GF-D8 (cell line): ENCODE results near the gene PPP1R9B.

Experiments
- DNase-seq: peaks from one replicate; lab custom pipeline; 2025; lab: John Stamatoyannopoulos, UW

The PPP1R9B gene

DNA sequence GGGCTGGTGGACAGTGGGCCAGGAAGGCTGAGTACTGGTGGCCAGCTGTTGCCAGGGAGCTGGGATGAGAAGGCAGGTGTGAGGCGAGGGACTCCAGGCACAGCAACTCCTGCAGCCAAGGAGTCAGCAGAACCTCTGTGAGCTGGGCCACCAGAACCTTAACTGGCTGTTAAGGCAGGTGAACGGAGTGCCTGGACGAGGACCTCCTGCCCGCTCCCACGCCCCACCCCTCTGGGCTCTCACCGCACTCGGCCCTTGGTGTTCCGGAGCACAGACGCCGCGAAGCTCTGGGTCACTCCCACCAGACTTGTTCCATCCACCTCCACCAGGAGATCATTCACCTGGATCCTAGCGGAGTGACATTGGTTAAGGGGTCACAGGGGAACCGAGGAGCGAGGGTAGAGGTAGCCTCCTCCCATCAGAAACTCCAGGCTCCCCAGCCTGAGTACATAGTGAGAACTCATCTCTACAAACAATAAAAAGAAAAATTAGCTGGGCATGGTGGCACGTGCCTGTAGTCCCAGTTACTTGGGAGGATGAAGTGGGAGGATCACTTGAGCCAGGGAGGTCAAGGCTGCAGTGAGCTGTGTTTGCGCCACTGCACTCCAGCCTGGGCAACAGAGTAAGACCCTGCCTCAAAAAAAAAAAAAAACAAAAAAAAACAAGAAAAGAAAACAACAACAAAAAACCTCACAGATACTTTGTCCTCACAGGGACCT lies 9.3 kb downstream of the PPP1R9B start:
- no peak for DNase-seq

DNA sequence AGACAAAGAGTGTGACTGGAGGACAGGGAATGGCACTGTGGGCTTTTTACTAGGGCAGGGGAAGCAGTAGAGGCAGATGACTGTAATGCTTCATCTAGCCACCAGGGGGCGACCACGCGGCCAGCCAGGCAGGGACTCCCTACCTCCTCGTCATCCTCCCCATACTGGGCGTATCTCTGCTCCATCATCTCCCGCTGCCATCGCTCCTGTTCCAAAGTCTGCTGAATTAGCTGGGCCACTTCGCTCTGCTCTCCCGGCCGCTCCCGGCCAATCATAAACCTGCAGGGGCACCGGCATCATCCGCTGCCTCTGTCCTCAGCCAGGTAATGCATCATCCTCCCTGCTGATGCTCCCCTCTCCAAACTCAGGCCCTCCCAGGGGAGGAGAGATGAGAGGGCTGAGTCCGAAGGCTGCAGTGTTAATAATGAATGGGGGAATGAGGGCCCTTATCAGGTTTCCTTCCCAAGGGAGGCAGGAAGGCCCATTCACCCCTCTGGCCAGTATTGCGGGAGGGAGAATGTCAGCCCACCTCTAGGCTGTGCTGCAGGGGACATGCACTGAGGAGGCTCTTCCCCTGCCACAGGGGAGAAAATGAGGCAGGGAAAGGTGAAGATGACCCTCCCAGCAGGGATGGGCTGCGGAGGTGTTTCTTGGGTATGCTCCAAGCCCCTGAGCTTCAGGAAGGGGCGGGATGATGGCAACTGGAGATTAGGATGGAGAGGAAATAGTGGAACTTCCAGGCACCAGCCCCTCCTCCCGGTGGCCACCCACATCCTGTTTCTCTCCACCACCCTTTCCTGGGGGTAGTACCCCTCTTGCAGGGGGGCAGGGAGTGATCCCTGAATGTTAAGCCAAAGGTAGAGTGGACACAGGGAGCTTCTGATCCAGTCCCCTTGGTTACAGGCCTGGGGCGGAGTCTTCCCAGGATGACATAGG lies 10.3 kb downstream of the PPP1R9B start:
- DNase-seq: peak; percentile 57

DNA sequence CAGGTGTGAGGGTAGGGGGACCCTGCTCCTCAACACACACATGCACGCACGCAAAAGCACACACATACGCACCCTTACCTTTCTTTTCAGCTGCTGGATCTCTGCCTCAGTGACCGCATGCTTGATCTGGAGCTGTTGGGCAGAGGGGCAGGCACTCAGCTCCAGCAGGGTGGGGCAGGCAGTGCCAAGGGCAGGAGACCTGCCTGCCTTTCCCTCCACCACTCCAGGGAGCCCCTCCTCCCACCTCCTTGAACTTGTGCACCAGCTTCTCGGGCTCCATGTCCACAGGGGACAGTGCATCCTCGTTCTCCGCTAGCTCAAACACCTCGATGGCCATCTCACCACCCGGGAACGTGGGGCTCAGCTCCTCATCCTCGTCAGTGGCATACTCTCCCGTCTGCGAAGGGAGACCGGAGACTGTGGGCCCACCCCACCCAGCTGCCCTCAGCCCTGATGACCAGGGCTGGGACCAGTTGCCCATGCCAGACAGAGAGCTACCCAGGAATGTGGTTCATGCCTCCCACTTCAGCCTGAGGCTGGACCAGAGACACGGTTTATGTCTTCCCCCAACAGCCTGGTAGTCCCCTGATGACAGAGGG lies 11.2 kb downstream of the PPP1R9B start:
- DNase-seq: no peak

DNA sequence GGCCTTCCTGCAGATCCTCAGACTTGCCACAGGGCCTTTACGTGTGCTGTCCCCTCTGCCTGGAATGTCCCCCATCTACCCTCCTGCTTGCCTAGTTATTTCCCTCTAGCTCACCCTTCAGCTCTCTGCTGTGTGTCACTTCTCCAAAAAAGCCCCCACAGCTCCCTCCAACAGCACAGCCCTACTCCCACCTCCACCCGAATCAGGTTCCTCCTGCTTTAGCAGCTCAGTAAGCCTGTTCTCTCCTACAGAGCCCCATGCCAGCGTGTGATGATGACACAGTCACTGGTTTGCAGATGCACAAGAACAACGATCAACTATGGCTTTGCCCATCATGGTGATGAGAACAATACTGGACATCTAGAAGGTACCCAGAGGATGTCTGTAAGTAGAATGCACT lies 13.4 kb downstream of the PPP1R9B start:
- no peak for DNase-seq

DNA sequence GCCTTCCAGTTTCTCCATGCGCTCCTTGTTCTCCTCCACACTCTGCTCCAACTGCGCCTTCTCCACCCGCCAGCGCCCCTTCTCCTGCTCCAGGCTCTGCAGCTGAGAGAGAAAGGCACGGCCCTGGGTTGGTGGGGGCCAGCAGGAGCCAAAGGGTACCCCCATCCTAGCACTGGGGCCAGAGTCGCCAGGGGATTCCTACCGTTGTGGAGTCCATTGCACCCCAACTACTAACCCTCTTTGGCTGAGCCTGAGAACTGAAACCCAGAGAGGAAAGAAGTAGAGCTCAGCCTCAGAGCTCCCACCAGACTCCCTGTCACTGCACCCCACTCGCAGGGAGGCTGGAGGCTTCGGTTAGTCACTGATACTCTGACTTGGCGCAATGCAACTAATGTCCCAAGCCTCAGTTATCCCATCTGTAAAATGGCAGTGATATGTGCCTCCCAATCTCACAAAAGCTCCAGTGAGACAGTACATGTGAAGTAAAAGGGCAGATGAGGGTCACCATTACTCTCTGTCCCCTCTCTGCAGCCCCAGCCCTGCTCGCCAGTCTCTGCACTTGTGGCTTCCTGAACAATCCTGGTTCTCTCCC lies 14.3 kb downstream of the PPP1R9B start:
- no peak for DNase-seq

DNA sequence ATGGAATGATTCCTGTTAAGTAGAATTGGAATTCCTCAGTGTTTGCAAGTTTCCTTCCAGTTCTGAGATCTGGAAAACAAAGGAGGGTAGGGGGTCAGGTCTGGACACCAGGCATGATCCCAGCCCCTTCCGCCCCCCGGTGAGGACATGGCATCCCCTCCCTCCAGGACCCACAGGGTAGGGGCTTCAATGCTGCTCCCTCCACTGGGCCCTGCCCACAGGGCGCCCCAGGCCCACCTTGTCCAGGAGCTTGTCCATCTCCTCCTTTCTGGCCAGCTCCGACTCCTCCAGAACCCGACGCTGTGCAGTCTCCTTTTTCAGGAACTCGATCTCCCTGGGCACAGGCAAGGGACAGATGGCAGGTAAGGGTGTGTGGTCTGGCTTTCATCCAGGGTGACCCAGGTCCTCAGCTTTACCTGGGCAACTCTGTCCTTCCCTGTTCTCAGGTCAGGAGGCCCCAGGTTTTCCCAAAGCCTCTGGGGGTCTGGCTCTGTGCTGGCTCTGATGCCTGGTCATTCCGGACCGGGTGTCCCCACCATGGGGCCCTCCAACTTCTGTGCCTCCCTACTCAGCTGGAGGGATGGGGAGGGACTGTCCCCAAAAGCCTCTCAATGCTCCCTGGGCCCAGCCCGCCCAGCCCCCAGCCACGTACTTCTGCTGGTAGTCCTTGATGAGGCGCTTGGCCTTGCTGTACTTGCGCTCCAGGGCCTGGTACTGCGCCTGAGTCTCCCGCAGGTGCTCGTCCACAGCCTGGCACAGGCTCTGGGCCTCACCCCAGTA lies 15.0 kb downstream of the PPP1R9B start:
- DNase-seq: no peak

DNA sequence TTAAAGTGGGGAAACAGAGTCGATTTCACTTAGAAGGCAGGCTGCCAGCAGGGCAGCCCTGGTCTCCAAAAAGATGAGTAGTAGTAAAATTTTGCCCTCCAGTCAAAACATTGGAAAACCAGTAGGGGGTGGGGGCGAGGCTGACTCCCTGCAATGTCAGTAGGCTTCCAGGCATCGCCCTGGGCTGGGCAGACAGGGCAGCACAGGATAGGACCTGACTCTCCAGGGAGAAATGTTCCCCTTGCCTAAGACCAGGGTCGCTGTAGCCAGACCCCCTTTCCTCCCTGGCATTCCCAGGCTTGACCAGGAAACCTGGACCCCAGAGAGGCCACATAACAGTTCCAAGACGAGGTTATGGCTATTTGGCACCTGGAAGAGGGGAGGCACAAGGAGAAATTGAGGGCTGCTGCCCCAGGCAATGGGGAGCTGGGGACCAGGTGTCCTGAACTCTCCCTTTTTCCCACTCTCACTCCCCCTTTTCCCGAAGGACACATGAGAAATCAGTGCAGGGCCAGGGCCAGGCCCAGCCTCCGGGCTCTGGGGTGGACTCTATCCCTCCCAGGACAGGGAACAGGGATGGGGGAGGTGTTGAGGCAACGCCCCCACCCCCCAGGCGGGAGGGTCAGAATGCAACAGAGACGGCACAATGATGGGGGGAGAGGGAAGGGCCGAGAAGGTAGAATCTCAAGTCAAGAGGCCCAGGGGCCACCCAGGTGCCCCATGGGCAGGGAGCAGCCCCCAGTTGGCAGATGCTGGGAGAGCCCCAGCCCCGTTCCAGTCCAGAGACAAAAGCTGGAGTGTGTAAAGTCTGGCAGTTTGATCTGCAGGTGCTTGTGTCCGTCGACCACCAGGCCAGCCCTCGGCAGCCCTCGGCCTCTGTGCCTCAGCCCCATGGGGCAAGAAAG lies 16.0 kb downstream of the PPP1R9B start:
- DNase-seq: no peak

DNA sequence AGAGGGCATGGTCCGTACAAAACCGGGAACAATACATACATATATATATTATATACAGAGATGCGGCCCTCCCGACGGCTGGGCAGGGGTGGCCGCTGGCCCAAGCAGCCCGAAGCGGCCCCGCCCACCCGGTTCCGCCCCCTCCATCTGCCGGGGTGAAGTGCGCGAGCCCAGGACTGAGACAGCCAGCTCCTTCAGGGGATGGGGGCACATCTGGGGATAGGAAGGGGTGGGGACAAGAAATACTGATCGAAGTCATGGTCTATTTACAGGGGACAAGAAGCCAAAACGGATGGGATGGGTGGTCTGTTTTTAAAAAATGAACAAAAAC lies 16.7 kb downstream of the PPP1R9B start:
- no peak for DNase-seq

DNA sequence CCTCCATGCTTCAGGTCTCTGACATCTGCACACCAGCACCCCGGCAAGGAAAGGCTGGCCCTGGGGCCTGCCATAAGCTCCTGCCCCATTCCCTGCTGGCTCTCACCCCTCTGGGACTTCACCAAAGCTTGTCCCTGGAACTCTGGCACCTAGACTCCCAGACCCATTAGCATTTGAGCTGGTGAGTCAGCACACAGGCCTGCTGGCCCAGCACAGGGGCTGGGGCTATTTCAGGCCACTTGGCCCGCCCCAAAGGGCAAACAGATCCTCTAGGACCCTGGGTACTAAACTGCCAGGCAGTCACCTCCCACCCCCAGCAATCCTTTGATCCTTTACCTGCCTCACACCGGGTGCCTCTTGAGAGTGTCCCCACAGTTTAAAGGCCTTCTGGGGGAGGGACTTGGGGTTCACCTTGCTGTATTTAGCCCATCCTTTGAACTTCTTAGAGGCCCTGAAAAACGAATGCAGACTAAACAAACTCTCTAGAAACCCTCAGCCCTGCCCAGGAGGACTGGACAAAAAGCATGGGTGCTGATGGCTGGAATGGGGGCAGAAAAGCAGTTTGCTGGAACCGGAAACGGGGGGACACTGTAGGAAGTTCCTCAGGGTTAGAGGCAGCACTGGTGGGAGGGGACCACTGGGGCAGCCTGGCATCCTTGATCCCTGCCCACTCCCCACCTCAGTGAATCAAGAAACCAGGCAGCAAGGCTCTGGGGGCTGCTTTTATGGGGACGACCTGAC lies 17.3 kb downstream of the PPP1R9B start:
- DNase-seq: no peak

DNA sequence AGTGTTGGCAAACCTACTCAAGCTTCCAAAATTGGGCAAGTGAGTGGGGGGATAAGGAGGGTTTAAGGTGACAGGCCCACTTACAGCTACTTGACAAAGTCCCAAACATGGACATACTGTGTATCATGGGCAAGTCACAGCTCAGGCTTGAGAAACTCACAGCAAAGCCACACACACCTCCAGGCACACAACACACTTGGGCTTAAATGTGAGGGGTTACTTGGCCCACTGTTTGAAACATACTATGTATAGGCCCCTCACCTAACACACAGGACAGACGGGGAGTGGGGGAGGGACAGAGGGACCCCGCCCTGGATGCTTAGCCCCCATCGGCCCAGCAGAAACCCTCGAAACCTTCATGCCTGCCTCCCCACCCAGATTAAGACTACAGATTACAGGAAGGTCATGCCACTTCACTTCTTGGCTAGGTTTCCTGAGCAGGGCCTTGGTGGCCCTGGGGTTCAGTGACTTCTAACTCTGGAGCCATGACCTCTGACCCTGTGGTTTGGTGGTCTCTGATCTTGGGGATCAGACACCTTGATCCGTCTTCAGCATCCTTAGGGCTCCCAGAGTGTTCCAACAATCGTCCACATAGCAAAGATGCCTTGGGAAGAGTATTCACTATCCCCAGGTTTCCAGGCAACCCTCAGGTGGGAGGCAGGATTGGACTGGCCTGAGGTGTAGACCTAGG lies 18.2 kb downstream of the PPP1R9B start:
- no peak for DNase-seq

DNA sequence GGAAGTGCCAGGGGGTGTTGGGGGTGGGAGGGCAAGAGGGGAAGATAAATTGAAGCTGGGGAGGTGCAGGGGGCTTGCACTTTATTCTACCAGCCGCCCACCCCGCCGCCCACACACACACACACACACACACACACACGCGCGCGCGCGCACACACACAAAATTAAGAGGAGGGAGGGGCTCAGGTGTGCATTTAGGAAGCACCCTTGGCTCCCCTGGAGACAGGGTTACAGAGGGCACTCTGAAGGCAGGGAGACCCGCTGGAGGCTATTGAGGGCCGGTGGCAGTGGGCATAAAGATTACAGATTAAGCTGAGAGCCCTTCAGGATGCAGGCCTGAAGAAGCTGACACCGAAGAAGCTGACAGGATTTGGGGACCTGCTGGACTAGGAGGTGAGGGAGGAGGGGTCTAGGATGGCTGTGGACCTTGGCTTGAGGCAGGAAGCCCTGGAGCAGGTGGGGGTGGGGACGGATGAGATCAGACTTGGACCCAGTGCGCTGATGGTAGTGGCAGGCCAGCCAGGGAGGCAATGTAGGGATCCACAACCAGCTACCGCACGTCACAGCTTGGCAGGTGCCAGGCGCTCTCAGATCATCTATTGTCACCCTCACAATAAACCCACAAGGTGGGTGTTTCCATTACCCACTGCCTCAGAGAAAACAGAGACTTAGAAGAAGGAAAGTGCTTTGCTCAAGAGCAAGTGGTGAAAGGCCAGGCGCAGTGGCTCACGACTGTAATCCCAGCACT lies 19.7 kb downstream of the PPP1R9B start:
- DNase-seq: no peak

DNA sequence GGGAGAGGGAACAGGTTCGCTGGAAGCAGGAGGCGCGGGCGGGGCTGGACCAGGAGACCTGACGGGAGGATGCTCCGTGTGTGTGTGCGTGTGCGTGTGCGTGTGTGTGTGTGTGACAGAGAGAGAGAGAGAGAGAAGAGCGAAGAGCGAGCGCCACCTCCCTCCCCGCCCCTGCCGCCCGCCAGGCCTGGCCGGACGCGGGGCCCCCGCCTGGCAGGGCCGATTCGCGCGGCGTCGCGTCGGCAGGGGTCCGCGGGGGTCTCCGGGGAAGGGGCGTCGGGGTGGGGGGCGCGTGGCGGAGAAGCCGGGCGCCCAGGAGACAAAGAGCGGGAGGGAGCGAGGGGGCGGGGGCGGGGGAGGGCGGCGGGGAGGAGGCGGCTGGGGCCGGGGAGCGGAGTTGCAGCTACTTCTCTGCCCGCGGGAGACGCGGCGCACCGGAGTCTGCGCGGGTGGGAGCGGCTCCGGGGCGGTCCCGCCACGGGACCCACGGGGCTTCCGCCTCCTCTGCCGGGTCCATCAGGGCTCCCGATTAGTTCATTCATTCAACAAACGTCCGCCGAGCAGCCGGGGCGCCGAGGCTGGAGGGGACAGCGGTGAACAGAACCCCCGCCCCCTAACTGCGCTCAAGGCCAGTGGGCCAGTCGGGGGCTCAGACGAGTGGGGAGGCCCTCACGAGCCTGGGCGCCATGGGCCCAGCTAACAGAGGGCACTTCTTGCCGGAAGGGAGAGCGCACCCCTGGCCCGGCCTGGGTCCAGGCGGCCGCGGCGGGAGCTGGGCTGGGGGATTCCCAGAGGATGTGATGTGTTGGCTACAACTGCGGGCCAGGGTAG lies 20.5 kb downstream of the PPP1R9B start, which contains the start of gene SAMD14:
Gene SAMD14 (minus strand): TSS at position 433 of the 831 bp plus-strand sequence. CDS start 5,201 bp downstream, outside the sequence.
- no peak for DNase-seq

DNA sequence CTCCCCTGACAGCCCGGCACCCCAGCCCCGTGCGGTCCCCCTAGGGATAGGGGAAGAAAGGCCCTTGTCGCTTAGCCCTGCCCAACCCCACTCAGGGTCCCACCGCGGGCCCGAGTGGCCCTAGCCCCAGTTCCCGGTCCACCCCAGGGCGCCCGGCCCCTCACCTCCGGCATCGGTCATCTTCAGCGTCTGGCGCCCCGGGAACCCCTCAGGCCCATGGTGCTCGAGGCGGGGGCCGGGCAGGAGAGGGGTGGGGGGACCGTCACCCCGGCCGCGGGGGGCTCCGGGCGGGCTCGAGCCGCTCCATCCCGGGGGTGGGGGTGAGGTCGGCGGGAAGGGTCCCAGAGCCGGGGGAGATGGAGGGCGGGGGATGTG lies 21.1 kb downstream of the PPP1R9B start:
- no peak for DNase-seq

DNA sequence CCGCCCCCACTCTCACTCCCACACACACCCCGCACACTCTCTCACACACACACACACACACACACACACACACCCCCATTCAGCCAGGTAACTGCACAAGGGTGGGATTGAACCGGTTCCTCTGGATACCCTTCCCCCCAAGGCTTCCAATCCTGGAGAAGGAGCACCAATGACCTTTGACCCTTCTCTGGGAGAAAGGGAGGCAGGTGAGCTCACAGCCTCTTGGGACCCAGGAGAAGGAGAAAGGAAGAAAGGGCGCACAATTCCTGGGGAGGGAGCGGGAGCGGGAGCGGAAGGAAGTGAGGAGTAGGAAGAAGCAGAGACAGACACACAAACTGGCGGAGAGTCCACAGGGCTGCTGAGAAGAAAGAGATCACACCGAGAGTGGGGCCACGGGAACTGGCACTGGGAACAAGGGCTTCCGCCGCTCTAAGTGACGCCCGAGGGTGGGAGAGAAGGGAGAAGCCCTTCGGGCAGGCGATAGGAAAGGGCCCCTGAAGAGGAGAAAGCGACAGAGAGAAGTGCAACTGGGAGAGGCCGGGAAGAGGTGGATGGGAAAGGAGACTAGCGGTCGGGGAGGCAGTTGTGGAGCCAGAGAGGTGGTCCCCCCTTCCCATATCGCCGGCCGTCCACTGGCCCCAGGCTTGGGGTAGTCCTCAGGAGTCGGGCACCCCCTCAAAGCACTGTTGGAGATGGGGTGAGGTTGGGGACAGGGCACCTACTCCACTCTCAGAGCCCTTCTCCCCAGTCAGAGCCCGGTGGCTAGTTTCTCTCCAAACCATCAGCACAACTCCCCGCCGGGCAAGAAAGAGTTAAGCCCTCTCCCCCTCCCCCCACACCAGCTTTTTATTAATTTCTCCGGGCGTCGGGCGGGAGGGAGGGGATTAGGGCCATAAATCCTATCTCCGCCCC lies 21.8 kb downstream of the PPP1R9B start:
- no peak for DNase-seq

DNA sequence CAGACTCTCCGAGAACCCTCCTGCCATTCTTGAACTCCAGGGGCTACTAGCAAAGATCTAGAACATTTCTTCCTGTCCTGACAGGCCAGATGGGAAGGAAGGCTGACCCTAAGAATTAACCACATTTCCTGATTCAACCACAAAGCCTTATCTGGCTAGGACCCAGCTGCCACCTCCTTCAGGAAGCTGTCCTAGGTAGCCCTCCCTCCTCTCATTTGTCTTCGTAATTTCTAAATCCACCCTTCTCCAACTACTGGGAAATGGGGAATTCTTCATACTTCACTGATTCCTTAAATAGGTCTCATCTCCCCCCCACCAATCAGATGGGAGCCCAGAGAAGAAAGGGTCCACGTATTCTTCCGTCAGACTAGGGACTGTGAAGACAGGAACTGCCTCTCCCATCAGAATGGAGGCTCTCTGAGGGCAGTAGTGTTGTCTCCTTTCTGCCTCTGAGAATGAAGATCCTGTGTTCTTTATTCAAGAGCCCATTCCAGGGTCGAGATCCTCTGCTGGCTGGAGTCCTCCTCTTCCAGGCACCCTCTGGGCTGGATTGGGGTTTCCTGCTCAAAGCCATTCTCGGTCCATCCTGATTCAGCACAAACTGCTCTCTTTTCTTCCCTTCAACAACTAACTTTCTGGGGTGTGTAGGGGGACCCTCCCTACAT lies 22.6 kb downstream of the PPP1R9B start:
- DNase-seq: peak; percentile 54

DNA sequence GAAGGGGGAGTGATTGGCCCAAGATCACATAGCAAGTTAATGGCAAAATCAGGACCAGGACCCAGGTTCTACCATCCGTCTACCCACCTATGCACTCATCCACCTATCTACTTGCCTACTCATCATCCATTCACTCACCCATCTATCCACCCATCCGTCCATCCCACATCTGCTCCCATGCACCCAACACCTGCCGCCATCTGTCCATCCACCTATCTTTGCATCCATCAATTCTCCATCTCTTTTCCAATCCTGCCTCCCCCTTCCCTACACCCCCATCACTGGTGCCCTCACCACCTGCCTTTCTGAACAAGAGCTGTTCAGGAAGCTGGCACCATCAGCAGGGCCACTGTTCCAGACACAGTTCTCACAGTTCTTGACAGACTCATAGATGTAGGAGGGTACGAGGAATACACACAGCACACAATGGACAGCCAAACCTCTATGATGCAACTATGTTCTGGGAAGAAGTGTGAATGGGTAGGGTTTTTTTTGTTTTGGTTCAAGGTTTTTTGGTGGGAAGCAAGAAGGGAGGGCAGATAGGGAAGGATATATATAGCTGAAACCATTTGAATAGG lies 25.0 kb downstream of the PPP1R9B start:
- no peak for DNase-seq
